IPS DF 19.7 (cell line): ENCODE results near the gene LRRC4C.
"Not testable (repeated sequence)": the region's sequence is repeated elsewhere in the genome, so short reads cannot be mapped to it uniquely, and the experiment has no call there.

Experiments used
- DNase-seq: peaks from one replicate; pipeline ENCODE4 v3.0.0-alpha.2; 2013; ENCODE audit warnings: low read depth, low spot score

LRRC4C gene

GRCh38 chr11:40877981-40878380 is 581.5 kb downstream of the LRRC4C start:
- no peak for DNase-seq

GRCh38 chr11:40877256-40877655 is 582.2 kb downstream of the LRRC4C start:
- no peak for DNase-seq

GRCh38 chr11:40867991-40868632 is 591.3 kb downstream of the LRRC4C start:
- no peak for DNase-seq

- not testable (repeated sequence) for DNase-seq
These were observed 601.7 kb downstream of the LRRC4C start for GRCh38 chr11:40857754-40858153.

GRCh38 chr11:40842750-40843339 is 616.6 kb downstream of the LRRC4C start:
- DNase-seq, result no peak

- no peak for DNase-seq
These were observed 618.2 kb downstream of the LRRC4C start for GRCh38 chr11:40841231-40841630.

- DNase-seq, result no peak
These were observed 621.2 kb downstream of the LRRC4C start for GRCh38 chr11:40838181-40838683.

- DNase-seq, result no peak
These were observed 632.3 kb downstream of the LRRC4C start for GRCh38 chr11:40827116-40827515.

GRCh38 chr11:40826601-40827000 is 632.9 kb downstream of the LRRC4C start:
- DNase-seq, result no peak

GRCh38 chr11:40825201-40825834 is 634.1 kb downstream of the LRRC4C start:
- no peak for DNase-seq

- no peak for DNase-seq
These were observed 640.2 kb downstream of the LRRC4C start for GRCh38 chr11:40819230-40819629.

- DNase-seq, result no peak
These were observed 642.5 kb downstream of the LRRC4C start for GRCh38 chr11:40816976-40817375.

- DNase-seq, result no peak
These were observed 661.5 kb downstream of the LRRC4C start for GRCh38 chr11:40797981-40798380.

GRCh38 chr11:40787224-40787623 is 672.2 kb downstream of the LRRC4C start:
- DNase-seq, result peak; percentile 9

GRCh38 chr11:40763046-40763445 is 696.4 kb downstream of the LRRC4C start:
- no peak for DNase-seq

- no peak for DNase-seq
These were observed 700.1 kb downstream of the LRRC4C start for GRCh38 chr11:40759341-40759740.

GRCh38 chr11:40754297-40754696 is 705.2 kb downstream of the LRRC4C start:
- no peak for DNase-seq

- DNase-seq, result no peak
These were observed 713.2 kb downstream of the LRRC4C start for GRCh38 chr11:40746282-40746681.

GRCh38 chr11:40732132-40732531 is 727.3 kb downstream of the LRRC4C start:
- DNase-seq, result no peak

GRCh38 chr11:40722179-40722795 is 737.2 kb downstream of the LRRC4C start:
- DNase-seq, result no peak

- no peak for DNase-seq
These were observed 742.9 kb downstream of the LRRC4C start for GRCh38 chr11:40716344-40717130.

GRCh38 chr11:40713083-40713482 is 746.4 kb downstream of the LRRC4C start:
- no peak for DNase-seq
